NCI-H1694 treated with DMSO at 0.1 percent for 48 hours (cell line): ENCODE measurements around the gene TOMM6.
"Not testable (repeated sequence)": the region's sequence is repeated elsewhere in the genome, so short reads cannot be mapped to it uniquely, and the experiment has no call there.

Experiments used
- DNase-seq: peaks from one replicate; lab custom pipeline; 2025; lab: John Stamatoyannopoulos, UW

The TOMM6 gene

DNA sequence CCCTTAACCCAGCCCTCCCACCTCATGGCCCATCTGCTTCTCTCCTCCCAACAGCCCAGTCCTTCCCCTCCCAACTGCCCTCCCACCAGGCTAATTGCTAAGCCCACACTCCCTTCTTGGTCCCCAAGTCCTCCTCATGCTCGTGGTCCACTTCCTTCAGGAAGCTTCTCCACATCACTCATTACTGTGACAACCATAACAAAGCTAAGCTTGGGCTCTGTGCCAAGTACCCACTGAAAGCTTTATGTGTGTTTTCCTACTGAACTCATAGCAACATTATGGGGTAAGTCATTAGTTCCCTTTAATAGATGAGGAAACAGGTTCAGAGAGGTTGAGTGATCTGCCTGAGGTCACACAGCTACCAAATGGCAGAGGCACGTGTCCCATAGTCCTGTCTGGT lies 24.0 kb upstream of the TOMM6 start:
- DNase-seq, result no peak

DNA sequence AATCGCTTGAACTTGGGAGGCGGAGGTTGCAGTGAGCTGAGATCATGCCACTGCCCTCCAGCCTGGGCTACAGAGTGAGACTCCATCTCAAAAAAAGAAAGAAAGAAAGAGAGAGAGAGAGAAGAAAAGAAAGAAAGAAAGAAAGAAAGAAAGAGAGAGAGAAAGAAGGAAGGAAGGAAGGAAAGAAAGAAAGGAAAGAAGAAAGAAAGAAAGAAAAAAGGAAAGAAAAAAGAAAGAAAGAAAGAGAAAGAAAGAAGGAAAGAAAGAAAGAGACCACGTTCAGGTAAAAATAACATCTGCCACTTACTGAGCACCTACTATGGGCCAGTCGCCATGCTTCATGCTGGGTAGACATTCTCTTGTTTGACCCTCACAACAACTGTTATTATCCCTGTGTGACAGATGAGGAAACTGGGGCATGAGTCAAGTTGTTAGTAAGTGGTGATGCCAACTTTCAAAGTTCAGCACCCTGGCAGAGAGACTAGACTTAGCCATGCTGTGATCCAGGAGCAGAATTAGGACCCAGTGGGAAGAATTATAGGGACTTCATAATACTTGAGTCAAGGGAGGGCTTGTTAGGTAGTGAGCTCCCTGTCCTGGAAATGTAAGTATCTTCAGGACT lies 21.3 kb upstream of the TOMM6 start:
- not testable (repeated sequence) for DNase-seq

DNA sequence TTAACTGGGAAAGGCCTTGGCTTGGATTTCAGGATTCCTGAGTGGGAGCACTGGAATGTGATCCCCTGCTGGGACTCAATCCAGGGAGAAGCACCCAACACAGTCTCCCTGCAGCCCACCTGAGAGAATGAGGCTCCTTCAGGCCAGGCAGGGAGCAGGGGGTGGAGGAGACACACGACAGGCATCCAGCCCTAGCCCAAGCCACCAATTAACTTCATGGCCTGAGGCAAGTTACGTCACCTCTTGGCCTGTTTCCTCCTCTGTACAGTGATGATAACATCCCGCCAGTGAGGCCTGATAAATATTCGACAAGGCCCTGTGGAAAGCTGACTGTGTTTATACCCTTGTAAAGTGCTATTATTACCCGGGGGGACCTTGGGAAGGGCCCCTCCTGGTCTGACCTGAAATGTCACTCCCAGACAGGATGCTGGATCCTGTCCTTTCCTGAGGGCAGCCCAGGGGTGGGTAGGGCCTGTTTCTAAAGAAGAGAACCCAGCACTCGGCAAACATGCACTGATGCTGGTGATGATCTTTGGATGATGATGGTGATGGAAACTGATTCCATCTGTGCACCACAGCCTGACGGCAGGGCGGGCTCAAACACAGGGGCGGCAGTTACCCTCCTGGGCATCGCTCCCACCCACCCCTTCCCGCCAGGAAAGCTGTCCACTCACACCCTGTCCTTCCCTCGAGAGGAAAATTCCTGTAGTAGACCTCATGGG lies 20.2 kb upstream of the TOMM6 start:
- DNase-seq, result no peak

DNA sequence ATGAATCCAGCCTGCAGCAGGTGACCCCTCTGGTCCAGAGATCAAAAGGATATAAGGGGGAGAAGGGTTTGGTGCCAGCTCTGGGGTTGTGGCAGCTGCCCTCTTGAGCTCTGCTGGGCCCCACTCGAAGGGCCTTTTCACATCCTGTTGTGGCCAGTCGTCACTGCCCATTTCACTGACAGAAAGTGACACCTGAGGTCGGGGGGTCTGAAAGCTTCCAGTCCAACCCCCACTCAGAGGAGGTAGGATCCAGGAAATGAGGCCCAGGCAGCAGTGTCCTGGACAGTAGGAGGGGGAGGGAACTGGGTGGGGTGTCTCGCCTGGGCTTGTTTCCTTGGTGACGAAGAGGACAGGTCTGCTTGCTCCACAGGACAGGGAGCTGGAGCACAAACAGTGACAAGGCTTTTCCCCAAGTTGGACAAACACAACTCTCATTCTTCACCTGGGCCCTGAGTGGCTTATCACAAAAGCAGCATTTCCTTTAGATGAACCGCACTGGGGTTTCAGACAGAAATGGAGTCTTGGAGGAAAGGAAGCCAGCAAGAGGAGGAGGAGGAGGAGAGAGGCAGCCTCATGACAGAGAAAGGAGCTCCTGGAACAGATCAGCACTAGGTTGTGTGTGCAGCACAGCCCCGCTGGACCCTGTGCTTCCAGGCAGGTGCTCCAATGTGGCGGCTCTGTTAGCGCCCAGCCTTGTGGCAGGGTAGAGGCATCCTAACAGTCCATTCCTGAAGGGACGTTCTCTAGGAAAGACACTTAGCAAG lies 18.8 kb upstream of the TOMM6 start:
- DNase-seq, result no peak

DNA sequence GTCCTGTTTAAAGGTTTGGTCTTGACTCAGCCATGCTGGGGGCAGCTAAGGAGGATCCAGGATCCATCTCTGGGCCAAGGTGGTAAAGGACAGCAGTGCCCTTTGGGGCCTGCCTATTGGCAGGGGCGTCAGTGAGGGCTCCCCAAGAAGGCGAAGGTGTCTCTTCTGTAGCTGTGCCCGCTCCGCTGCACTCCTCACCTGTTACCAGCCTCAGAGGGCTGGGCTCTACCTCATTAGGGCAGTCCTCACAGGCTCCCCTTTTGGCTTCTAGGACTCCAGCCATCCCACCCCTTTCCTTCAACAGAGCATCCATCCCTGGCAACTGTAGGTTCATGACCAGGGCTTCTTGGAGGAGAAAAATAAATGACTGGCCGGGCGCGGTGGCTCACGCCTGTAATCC lies 18.1 kb upstream of the TOMM6 start:
- DNase-seq, result no peak

DNA sequence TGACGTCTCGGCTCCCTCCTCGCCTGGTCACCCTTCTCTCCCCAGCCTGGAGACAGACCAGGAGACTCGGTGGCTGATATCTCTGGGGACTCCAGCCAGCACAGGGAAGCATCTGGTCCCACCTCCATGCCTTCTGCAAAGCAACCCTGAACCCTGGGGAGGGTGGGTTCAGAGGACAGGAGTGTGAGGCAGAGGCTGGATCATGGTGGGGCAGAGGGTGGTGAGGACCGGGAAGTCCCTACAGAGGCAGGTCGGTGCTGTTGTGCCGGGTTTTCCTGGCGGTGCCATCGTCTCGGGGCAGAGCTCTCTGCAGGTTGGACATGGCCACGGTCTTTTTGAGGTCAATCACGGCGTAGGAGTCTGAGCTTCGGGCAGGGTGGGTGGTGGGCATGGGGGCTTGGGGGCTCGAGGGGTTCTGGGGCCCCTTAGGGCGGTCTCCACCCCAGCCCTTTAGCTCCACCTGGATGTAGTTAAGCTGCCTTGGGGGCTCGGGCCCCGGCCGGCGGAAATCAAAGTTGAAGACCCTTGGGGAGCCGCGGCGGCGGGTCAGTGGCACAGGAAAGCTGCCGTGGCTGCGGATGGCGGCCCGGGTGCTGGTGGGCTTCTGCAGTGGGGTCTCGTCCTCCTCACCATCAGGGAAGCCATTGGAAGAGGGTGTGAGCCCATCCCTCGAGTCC lies 17.0 kb upstream of the TOMM6 start:
- no peak for DNase-seq

DNA sequence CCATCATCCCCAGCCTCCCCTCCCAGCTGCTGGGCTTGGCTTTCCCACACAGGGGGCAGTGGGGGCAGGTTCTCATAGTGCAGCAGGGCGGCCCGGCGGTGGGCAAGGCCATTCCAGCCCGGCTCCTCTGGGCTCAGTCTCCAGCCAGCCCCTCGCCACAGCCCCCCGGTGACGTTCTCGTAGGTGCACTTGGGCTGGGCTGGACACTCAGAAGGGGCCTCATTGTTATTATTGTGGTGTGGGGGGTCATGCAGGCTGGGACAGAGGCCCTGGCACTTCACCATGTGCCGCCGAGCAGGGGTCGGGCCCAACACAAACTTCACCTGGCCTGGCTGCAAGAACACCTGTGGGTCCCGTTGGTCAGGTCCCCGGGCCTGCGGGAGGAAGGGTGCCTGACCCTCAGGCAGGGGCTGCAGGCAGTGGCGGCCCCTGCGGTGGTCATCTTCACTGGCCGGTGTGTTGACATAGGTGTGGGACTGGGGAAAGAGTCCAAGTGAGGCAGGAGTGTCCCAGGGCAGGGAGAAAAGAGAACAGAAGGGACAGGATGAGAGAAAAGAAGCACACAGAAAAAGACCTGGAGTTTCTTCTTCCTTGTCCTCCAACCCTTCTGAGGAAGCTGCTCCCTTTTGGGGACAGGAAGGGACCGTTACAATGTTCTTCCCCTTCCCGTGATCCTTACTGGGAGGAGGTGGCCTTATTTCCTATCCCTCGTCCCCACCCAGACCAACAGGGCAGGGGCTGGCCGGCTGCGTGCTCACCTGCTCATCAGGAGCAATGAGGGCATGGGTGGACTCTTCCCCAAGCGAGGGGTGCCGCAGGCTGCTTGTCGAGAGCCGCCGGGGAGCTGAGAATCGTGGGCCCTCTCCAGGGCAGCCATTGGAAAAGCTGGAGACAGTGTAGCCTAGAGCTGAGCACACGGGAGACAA lies 16.2 kb upstream of the TOMM6 start:
- no peak for DNase-seq

DNA sequence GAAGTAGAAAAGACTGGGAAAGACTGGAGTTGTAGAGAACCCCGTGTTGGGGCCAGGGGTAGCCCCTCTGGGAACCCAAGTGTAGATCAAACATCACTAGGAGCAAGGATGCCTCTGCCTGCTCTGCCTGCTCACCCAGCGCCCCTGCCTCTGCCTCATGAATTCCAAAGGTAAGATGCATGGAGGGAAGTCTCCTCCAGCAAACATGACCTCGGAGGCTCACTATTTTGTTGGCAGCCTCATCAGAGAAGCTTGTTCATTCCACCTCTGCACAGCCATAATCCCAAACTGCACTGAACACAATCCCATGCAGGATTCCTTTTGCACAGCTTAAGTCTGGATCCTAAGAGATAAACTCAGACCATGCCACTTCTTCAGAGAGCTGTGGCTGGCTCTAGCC lies 12.7 kb upstream of the TOMM6 start:
- DNase-seq, result no peak

DNA sequence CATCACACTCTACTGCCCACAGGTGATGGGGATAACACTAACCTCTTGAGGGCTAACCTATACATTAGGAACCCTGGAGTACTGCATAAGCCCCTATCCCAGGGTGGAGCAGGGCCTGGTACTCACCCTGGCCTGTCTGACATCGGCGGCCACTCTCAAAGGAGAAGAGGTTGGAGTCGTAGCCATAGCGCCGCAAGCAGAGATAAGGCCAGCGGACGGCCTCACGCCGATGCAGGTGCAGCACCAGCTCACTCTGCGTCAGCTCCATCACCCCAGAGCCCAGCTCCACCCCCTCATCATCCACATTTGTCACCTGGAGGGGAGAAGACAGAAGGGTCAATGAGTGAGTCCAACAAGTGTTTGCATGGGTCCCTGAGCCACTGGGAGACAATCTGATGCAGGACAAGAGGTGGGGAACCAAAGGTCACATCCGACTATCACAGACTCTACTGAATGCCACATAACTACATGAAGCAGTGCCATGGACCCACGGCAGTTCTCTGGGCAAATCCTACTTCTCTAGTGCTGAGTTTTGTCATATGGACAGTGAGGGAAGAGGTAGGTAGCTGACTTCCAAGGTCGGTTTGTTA lies 12.1 kb upstream of the TOMM6 start:
- DNase-seq, result no peak

DNA sequence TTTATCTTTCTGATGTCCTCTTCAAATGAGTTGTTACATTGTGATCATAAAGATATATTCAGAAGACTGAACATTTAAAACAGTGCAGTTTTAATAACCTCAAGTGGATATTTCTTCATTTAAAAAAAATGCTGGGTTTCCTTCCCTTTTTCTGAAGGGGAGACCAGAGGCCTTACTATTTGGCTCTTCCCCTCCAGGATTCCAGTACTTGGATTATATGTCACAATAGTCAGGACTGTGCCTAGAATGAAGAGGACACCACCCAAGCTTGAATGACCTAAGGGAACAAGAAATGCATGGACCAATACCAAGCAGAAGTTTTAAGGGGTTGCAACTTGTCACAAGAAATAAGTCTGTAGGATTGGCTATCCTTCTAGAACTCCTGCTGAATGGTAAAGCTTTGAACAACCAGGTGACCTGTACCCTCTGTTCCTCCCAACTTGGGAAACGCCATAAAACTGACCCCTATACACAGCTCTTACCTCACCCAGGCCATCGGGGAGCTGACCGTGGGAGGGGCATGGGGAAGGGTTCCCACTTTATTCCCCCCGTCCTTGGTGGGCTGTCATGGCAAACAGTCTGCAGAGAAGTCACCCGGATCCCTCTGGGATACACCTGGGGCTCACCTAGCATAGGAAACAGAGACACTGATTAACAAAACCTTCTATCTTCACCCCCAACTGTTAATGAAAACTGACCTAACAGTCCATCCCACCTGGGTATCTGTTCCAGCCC lies 9.8 kb upstream of the TOMM6 start:
- DNase-seq, result no peak

DNA sequence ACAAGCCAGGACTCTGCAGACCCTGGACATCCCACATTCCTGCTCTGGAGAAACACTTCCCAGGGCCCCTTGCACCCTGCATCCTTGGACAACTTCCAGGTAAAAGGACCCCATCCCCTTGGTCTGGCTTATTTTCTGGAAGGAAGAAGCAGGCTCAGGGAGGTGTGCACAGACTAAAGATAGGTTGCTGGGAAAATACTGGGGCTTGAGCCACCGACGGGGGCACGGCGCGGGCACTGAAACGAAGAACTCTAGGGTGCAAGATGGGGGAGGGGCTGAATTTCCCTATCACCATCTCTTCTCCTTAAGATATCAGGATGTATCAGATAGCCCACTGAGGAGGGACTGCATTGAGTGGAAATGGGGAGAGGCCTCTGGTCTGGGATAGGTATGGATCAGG lies 8.6 kb upstream of the TOMM6 start:
- DNase-seq, result no peak

DNA sequence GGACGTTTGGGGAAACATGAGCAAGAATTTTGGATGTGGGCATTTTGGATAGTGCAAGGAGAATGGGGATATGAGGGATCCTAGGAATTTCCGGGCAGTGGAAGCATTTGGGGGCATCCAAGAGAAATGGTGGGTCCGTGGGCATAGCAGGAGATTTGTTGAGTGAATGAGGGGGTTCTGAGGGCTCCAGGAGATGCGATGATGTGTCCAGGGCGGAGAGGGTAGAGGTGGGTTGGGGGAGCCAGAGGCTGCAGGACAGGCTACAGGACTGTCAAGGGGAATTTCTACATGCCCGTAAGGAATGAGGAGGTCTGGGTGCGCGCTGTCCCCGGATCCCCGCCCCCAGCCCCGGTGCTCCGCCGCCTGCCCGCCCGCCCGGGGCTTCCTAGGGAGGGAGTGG lies 8.2 kb upstream of the TOMM6 start:
- DNase-seq, result no peak

DNA sequence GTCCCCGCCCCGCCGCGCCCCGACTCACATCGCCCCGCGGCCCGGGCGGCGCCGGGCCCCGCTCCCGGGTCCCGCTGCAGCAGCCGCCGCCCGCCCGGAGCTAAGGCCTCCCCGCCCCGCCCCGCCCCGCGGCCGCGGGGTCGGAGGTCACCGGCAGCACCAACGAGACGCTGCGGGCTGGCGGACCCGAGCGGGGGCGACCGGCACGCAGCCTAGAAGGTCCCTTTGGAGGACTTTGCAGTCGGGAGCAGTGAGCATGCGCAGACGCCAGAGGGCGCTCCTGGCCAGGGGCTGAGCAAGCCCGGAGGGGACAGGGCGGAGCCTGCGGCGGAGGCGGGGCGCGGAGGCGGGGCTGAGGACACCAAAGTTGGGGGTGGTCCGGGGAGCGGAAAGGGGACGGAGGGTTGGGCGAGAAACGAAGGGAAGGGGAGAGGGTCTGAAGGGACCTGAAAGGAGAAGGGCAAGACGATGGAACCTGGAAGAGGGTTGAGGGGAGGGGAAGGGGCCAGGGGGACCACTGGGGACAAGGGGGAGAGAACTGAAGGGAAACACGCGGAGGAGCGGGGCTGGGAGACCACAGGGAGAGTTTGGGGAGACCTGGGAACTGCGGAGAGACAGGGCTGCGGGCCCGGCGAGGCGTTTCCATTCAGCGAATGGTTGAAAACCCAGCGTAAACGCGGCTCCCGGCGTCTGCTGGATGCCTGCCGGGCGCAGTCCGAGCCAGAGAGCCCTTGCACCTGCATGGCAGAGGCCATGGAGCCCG lies 7.5 kb upstream of the TOMM6 start, which contains the start of gene FRS3:
FRS3 (minus strand) TSS at position 113 of the 763 bp plus-strand sequence. CDS start 2,913 bp downstream, outside the sequence.
- DNase-seq, result peak; percentile 69

DNA sequence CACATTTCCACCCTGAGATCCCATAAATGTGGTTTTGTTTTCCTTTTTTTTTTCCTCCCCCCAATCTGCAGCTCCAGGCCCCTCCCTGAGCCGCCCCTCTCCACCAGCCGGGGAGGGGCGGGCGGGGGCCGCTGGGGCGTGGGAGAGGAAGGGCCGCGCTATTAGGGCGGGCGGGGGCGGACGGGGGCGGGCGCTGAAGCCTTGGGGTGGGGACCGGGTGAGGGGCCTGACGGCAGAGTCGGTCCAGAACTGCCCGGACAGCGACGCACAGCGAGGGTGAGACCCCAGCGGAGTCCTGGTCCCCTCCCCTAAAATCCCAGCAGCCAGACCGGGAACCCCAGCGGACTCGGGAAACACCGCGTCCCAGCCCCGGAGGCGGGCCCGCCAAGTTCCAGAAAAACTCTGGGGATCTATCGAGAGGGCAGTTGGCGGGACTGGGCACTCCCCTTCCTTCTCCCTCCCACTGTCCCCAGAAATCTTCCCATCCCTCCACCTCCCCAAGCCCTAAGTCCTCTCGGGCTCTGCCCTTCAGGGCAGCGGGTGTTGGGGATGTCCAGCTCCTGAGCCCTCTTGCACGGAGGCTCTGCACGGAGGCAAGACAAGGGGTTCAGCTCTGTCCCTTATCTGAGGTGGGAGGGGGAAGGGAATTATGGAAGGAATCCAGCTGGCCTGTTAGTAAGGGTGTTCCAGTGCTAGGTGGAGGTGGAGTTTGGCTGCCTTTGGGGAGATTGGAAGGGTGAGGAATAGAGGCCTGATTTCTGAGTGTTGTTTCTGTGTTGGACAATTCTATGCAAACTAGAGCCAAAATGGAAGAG lies 6.7 kb upstream of the TOMM6 start, which contains the start of gene PRICKLE4:
PRICKLE4 (plus strand) TSS at position 232 of the 815 bp plus-strand sequence. CDS start 2,692 bp downstream, outside the sequence.
- no peak for DNase-seq

DNA sequence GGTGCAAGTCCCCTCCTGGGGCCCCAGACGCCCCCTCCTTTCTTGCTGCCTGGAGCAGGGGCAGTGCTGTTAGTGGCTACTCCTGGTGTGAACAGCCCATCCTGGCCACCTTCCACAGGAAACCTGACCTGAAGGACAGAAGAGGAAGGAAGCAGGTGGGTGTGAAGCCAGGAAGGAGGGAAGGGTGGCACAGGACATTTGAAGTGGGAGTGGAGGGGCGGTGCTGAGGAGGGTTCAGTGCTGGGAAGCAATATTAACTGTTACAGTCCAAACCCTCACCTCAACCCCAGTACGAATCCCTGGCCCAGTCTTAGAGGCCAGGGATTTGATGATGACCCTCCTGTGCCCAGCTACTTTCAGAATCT lies 6.1 kb upstream of the TOMM6 start:
- DNase-seq, result no peak

DNA sequence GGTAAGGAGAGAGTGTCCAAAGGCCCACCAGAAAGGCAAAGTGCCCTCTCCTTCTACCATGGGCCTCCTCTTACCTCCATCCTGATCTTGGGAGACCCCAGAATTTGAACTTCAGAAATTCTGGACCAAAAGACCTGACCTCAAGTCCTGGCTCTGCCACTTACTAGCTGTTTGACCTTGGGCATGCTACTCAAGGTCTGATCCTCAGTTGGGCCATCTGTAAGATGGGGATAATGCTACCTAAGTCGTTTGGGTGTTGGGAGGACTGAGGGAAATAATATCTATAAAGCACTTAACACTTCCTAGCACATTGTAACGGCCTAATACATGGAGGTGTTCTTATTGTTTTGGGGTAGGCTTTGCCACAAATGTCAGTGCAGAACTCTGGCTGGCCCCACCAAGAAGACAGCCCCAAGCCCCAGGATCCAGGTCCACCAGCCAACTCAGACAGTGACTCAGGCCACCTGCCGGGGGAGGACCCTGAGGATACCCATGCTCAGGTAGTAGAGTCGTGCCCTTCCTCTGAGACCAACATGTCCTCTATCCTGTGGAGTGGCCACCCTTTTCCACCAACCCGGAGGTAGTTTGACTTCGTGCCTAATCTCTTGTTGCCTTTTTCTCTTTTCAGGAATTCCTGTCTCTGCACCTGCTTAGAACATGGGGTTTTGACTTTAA lies 4.3 kb upstream of the TOMM6 start:
- DNase-seq, result no peak

DNA sequence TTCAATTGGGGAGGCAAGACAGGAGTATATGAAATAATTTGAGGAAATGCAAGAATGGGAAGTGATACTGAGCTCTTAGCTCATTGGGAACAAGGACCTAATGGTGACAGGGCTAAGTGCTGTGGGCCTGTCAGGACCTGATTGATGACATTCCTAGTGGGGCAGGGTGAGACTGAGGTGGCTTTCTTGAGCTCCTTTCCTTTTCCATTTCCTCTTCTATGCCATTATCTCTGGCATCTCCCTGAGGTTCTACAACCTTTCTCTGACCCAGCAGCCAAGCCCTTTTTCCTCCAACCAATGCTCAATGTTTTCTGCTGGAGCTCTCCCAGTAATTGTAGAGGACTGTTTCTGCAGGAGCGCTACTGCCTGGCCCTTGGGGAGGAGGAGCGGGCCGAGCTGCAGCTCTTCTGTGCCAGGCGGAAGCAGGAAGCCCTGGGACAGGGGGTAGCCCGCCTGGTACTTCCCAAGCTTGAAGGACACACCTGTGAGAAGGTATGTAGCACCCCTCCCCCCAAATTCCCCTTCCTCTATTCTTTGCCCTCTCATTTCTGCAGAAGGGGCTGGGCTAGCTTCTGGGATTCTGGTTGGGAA lies 2.8 kb upstream of the TOMM6 start:
- DNase-seq, result no peak

DNA sequence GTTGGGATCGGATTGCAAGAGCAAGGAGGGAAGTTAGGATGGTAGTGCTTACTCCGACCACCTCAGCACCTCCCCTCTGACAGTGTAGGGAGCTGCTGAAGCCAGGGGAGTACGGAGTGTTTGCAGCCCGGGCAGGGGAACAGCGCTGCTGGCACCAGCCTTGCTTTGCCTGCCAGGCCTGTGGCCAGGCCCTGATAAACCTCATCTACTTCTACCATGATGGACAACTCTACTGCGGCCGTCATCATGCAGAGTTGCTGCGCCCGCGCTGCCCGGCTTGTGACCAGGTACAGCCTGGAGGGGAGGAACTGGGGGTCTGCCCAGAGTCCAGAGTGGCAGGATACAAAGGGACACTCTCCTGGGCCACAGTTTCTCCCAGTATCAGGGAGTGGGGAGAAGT lies 2.2 kb upstream of the TOMM6 start:
- DNase-seq, result no peak
